HS-5 (cell line): Measurements from ENCODE around the gene PLPP4.

Experiments used
- DNase-seq: peaks from one replicate; pipeline ENCODE4 v3.0.0-alpha.2; 2012; ENCODE audit warnings: low read depth

PLPP4 gene

DNA sequence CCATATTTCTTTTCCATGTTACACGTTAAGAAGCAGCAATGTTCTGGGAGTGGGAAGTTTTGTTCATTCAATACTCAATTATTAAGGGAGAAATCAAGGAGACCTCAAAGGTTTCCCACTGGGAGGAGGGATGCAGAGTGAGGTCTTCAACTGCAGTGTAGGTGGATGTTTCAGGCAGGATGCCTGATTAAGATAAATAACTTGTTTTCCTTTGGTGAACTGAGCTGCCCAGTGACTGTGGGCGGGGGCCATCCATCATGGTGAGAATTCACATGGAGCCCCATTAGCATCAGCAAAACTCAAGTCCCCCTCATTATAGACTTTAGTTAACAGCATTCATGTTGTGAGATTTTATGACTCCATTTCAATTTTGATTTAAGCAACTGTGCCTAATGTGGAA is 121.1 kb downstream of the PLPP4 start:
- no peak for DNase-seq

DNA sequence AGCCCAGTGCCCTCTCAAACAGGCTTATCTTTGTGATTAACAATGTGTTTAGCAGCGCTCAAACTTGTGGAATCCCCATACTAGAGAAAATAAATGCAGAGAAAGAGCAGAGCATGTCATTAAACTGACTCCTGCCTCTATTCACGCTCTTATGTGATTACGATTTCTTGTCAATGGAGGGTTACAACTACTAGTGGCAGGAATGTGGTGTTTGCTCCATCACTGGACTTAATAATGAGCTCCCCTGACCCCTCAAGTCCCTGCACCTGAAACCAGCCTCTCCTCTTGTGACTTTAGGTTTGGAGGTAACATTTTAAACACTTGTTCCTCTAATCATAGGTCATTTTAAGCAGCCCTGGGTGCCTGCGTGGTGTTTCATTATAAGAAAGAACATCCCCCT is 121.9 kb downstream of the PLPP4 start:
- DNase-seq, result no peak

GRCh38 chr10:120580918-120581895 is 124.2 kb downstream of the PLPP4 start:
- no peak for DNase-seq

DNA sequence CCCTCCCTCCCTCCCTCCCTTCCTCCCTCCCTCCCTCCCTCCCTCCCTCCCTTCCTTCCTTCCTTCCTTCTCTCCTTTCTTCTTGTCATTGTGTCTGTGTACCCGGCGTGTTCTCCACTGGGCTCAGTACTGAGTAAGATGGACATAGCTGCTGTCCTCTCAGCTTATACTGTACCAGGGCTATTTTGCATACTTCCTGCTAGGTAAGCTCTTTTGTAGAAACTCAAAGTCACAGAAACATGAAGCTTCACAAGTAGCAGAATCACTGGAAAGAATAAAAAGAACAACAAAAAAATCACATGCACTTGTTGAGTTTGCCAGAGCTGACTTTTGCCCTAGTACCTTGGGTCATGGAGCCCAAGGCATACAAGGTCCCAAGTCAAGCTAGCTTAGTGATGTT is 125.7 kb downstream of the PLPP4 start:
- DNase-seq, result no peak

DNA sequence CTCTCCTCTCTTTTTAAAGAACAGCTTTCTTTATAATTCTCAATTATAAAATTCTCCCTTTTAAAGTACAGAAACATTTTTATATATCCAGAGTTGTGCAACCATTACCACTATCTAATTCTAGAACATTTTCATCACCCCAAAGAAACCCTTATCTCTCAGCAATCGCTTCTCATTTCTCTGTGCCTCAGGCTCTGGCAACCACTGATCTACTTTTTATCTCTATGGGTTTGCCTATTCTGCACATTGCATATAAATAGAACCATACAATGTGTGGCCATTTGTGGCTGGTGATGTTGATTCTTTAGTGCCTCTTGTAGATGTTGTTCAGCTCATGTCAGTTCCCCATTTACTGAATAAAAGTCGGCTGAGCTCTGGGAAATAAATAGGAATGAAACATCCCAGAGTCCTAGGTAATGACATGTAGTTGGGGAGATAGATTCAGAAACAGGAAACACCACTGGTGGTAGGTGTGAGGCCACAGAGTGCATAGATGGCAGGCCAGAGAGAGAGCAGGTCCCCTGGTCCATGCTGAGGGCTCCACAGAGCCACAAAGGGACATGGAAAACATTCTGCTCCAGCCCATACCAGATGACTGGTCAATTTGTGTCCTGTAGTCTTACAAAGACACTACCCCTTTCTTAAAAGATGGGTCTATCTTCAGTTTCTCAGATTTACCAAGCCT is 126.5 kb downstream of the PLPP4 start:
- no peak for DNase-seq

DNA sequence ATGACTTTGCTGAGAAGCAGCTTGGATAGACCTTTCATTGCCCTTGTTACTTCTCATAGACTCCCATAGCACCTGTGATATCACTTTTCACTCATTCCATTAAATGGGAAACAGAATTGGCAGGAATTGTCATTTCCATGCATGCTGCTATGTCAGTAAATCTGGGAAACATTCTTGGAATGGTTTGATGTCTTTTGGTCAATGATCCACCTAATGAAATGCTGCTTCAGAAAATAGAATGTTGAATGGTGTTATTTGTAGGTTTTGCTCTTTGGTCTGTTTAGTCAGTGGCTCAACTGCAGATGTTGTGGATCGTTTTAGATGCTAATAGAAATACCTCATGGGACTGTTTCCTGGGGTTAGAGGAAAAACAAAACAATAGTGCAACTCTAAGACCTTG is 127.8 kb downstream of the PLPP4 start:
- no peak for DNase-seq

DNA sequence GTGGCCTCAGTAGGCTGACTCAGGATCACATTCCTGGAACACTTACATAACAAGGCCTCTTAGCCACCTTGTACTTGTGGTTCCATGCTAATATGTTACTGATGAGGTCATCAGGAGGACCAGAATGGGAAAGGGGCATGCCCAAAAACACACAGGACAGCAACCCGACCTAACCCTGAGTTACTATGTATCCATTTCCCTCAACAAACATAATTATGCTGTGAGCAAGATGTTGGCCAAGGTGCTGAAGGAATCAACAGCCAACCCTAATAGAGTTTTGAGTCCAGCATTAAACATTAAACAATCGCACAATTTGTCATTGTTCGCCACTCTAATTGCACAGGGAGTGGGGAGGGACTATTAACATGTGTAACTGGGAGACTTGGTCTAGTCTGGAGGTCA is 129.4 kb downstream of the PLPP4 start:
- DNase-seq, result no peak

- no peak for DNase-seq
These were observed 130.0 kb downstream of the PLPP4 start for GRCh38 chr10:120587061-120587460.

GRCh38 chr10:120588311-120588710 is 131.3 kb downstream of the PLPP4 start:
- no peak for DNase-seq

- DNase-seq, result no peak
These were observed 136.7 kb downstream of the PLPP4 start for GRCh38 chr10:120593693-120594092.

DNA sequence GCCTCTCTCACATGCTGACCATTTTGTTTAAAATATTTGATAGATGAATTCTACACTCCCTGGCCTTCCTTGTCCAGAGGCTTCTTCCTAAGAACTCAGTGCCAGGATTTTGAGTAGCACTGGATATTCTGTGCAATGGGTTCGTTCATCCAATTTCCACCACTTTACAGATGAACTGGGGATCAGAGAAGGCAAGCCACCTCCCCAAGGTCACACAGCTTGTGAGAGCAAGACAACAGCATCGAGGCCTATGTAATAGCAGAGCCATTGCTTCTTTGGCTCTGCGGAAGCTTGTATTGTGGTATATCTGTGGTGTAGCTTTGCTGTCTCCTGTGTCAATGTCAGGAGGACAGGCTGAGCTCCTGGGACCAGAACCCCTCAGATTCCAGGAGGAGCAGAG is 140.9 kb downstream of the PLPP4 start:
- DNase-seq, result no peak

- no peak for DNase-seq
These were observed 141.4 kb downstream of the PLPP4 start for GRCh38 chr10:120598386-120598785.

DNA sequence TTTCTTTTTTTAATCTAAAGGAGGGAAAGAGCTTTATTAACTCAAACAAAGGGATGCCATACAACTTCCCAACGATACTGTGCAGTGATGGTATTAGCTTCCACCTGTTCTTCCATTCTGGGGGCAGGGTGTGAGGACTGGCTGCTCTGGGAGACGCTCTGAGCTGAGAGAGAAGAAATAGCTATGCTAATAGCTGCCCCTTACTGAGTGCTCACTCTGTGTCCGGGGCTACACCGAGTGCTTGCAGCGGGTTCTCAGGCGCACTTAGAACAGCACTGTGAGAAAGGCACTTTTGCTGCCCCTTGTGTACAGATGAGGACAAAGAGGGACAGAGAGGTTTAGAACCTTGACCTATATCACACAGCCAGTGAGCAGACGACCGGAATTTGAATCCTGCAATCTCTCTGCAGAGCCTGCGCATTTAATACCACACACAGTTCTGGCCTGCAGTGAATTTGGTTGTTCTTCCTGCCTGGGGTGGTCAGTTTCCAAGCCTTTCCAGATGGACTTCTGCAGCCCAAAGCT is 142.2 kb downstream of the PLPP4 start:
- no peak for DNase-seq

GRCh38 chr10:120600871-120601649 is 144.0 kb downstream of the PLPP4 start:
- DNase-seq, result no peak

- DNase-seq, result no peak
These were observed 145.0 kb downstream of the PLPP4 start for GRCh38 chr10:120601999-120602398.

DNA sequence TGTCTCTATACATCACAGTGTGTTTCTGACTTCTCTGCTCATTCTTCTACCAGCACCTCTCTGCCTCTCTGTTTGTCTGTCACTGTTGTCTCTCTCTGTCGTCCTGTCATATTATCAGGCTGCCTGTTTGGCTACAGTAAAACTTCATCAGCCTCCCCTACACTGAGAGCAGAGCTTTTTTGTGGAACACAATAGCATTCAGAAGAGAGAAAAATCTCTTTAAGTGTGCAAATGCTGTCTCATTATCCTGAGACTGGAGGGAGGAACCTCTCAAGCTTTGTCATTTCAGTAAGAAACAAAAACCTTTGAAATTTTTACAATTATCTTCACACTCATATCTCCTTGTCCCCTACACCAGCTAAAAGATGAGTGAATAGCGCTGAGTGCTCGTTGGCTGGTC is 148.4 kb downstream of the PLPP4 start:
- no peak for DNase-seq

GRCh38 chr10:120606051-120606764 is 149.2 kb downstream of the PLPP4 start:
- no peak for DNase-seq

- no peak for DNase-seq
These were observed 150.1 kb downstream of the PLPP4 start for GRCh38 chr10:120607016-120607709.

DNA sequence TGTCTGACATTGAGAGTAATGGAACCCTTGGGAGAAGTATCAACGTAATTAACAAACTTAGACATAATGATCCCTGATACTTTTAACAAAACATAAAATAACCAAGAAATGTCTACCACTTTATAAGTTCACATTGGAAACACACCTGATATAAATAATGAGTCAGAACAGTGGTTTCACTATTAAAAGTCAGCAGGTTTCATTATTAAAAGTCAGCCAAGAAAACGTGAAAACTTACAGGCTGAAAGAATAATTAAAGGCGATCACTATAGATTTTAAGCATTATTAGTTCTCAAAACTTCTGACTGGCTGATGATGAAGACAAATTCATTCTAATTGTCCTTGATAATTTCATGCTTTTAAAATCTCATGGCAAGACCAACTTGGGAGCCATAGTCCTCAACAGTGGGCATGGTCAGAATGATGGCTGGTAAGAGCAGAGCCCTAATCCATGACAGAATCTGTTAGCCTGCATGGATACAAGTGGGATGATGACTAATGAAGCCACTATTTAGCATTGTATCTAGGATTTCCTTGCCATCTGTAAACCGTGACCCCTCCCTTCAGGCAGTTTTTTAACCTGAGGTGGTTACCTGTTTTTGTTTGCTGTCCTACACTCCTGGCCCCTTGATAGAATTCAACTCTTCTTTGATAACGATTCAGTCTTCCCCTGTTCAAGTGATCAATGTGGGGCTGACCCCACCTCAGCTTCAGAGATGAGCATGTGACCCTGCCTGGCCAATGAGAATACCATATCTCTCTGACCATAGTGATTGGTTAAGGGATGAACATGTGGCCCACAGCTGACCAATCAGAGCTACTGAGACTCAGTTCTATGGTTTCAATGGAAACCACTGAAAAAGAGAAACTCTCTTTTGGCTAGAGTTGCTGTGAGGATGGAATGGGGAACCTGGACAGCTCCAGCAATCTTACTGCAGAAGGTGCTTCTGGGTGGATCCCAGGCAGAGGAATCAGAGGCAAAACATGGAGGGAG is 151.0 kb downstream of the PLPP4 start:
- no peak for DNase-seq

DNA sequence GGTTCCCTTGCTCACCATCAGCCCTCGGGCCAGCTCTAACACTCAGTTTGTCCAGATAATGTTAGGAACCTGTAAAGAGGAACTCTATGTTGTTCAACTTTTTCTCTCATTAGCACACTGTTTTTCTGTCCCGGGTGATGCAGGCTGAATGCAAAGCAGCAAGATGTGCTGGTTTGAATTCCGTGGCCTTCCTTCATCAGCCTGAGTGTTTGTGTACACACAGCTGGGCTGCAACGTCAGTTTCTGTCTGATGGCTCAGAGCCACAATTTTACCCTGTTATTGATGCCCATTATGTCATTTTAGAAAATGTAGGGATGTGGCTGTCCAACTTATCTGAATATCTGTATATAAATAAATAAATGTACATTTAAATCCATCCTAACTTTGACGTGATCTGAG is 152.0 kb downstream of the PLPP4 start:
- DNase-seq, result no peak
